GM18498 (cell line): ENCODE results near the gene SAP25.
"Not testable (repeated sequence)": the region's sequence is repeated elsewhere in the genome, so short reads cannot be mapped to it uniquely, and the experiment has no call there.

Source experiments
- ATAC-seq: cut with Tn5 transposase; IDR thresholded peaks from one replicate; pipeline ENCODE4 v1.9.1; 2021; ENCODE audit warnings: mild to moderate bottlenecking, moderate library complexity; ENCODE audit not compliant: unreplicated experiment

SAP25 gene

GRCh38 chr7:100563100-100563564 lies 10.6 kb downstream of the SAP25 start:
- no peak for ATAC-seq

DNA sequence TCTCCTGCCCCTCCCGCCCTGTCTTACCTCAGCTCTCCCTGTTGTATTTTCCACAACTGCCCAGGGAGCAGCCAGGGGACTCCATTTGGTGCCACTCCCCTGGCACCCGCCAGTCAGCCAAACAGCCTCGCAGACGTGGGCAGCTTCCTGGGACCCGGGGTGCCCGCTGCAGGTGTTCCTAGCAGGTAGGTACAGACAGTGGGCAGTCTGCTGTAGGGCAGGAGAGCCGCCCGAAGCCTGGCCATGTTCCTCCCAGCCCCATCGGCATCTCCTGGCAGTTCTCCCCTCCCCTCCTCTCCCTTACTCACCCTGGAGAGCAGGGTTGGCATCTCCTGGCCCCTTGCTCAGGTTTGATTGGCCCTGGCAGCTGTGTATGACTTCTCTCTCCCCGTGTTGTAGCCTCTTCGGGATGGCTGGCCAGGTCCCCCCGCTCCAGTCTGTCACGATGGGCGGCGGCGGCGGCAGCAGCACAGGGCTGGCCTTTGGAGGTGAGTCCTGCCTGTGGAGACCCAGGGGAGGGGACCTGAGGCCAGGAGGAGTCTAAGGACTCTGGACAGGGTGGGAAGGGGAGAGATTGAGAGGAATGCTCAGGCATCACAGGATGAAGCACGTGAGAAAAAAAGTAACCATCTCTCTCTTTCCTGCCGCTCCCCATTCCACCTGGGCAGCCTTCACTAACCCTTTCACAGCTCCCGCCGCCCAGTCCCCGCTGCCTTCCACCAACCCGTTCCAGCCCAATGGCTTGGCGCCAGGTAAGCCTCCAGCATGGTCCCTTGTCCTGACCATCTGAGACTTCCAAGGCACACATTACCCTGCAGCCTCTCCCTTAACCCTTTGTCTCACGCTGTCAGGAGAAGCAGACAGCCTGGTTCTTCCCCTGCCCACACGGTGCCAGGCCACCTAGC lies 11.3 kb downstream of the SAP25 start:
- no peak for ATAC-seq

- no peak for ATAC-seq
Measured at GRCh38 chr7:100561491-100562194, 12.1 kb downstream of the SAP25 start.

GRCh38 chr7:100559127-100559526 lies 14.6 kb downstream of the SAP25 start:
- ATAC-seq, result no peak

DNA sequence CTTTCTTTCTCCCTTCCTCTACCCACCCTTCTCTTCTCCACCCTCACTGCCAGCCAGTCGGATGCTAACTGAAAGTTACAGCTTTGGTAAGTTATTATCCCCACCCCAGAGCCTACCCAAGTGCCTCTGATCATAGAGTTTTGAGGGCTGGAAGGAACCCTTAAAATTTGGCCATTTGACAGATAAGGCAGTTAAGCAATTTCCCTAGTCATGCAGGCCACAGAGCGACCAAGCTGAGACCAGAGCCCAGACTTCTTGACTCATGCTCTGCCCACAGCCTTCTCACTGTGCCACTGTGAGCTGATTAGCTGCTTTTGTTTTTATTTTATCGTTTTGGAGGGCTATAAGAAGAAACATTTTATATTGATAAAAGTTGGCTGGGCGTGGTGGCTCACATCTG lies 17.2 kb downstream of the SAP25 start:
- ATAC-seq, result no peak

DNA sequence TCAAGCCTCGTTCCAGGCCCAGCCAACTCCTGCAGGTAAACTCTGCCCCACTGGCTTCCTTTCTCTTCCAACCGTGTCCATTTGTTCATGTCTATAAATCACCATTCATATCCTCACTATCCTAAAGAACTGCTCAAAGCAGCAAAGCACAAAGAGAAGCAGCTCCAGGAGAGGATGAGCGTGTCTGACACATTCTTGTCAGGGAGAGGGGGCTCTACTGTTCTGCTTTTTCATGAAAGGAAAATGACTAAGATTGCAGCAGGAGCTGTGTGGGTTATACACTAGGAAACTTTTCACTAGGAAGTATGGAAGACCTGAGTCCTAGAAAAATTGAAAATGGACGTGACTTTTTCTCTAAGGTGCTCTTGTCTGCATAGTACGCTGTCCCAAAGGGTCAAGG lies 18.0 kb downstream of the SAP25 start:
- no peak for ATAC-seq

DNA sequence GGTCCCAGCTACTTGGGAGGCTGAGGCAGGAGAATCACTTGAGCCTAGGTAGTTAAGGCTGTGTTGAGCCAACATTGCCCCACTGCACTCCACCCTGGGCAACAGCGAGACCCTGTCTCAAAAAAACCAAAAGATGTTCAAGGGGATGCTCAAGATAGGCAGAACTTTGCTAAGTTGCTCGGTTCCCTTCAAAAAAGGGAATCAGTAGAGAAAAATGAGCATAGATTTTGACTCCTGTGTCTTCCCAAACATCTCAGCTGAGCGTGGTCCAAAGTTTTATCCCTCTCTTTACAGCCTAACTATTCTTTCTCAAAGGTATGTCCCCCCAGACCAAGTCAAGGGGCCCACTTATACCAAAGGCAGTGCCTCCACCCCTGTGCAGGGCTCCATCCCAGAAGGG lies 20.7 kb downstream of the SAP25 start:
- no peak for ATAC-seq

DNA sequence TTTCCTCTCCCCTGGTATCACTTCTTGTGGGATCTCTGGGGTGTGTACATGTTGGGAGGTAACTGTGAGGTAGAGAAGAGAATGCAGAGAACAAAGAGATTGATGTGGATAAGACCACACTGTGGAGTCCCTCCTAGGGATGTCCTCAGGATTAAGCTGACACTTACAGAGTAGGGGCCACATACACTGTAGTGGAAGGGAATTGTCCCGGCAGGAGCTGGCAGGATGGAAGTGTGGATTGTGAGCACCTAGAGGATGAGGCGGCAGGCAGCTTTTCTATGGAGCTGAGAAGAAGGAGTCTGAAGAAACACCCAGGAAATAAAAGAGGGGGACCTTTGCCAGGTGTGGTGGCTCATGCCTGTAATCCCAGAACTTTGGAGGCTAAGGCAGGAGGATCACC lies 21.2 kb downstream of the SAP25 start:
- ATAC-seq, result no peak

DNA sequence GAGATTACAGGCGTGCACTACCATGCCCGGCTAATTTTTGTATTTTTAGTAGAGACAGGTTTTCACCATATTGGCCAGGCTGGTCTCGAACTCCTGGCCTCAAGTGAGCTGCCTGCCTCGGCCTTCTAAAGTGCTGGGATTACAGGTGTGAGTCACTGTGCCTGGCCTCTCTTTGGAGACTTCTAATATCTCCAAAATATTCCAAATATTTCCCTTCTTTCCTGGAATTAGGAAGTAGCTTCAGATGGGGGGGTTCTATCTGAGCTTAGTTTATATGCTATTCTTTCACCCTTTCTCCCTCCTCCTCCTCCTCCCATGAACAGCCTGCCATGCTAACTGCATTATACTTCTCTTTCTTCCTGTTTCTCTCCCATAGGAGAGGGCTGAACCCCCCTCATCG lies 25.3 kb downstream of the SAP25 start:
- ATAC-seq, result not testable (repeated sequence)

DNA sequence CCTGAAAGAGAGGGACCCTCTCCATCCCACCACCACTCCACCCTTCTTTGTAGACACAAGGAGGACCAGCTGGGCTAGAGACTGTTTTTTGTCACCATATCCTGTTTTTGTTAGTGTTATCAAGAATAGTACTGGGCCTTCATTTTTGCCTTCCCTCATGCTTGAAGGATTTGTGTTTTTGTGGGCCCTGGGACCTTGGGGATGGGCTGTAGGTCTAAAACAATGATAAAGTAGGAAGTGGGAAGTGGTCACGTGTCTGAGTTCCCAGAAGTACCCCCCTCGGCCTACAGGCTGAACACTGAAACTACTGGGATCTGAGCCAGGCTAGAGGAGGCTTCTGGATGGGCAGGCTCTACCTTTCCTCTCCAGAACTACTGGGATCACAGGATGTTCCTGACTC lies 25.8 kb downstream of the SAP25 start:
- no peak for ATAC-seq

GRCh38 chr7:100546926-100547800 lies 26.5 kb downstream of the SAP25 start:
- ATAC-seq, result no peak

DNA sequence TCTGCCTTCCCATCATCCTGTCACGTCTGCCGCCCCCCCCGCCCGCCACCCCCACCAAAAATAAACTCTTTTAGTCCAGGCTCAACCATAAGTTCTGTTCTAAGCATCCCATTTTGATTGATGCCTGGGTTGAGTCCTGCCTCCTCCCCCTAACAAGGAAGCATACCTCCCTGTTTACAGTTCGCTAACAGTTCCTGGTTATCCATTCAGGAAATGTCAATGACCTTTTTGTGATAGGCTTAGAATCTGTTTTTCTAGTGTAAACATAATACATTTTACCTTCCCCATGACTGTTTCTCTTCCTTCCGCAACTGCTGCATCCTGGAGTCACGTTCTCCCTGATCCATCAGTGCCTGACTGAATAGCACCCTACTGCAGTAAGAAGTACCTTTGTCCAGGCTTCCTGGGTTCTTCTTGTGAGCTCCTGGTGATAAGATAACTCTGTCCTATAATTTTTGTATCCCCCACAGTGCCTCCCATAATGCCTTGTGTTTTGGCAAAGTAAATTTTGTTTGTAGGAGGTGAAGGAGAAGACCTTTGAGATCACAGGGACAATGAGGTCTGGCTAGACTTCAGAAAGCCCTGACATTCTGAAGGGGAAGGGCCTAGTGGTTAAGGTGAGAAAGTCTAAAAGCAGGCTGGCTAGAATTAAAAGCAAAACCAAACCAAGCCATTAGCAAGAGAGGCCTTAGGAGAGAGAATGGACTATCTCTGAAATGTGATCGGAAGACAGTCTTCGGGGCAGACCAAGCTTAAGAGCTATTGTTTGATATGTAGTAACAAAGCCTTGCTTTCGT lies 27.4 kb downstream of the SAP25 start:
- peak; percentile 54 for ATAC-seq

- ATAC-seq, result peak; percentile 43
Measured at GRCh38 chr7:100545360-100546128, 28.2 kb downstream of the SAP25 start.

- no peak for ATAC-seq
Measured at GRCh38 chr7:100544967-100545359, 28.7 kb downstream of the SAP25 start.

DNA sequence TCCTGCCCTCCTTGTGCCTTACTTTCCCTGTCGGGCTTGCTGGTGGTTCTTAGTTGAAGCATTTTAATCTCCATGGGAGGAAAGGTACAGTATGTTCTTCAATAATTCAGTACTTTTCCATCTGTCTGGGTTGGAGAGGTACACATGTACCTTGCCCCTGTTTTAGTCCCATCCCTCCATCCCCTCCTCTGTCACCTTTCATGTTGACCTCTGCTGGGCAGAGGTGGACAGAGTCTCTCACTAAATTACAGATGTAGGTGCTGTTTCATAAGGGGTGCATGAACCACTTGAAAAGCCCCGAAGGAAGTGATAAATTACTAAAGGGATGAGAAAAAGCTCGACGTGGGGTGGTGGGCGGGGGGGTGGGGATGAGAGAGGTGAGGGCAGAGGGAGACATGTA lies 29.3 kb downstream of the SAP25 start:
- ATAC-seq, result no peak

DNA sequence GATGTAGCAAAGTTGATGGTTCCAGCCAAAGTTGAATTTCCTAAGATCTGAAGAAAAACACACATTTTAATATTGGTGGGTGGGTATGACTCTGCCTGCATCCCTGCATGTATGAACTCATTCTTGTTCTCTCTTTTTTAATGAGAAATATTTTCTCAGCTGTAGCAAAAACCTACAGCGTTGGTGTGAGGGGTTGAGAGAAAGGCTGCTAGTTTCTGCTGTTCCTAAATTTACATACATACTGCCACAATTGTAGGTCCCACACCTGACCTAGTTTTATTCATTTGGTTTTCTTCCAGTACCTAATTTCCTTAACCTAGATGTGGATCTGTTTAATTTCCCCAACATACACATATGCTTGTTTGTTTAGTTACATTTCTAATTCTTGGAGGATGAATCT lies 30.1 kb downstream of the SAP25 start:
- ATAC-seq, result no peak

- not testable (repeated sequence) for ATAC-seq
Measured at GRCh38 chr7:100541309-100541708, 32.4 kb downstream of the SAP25 start.

DNA sequence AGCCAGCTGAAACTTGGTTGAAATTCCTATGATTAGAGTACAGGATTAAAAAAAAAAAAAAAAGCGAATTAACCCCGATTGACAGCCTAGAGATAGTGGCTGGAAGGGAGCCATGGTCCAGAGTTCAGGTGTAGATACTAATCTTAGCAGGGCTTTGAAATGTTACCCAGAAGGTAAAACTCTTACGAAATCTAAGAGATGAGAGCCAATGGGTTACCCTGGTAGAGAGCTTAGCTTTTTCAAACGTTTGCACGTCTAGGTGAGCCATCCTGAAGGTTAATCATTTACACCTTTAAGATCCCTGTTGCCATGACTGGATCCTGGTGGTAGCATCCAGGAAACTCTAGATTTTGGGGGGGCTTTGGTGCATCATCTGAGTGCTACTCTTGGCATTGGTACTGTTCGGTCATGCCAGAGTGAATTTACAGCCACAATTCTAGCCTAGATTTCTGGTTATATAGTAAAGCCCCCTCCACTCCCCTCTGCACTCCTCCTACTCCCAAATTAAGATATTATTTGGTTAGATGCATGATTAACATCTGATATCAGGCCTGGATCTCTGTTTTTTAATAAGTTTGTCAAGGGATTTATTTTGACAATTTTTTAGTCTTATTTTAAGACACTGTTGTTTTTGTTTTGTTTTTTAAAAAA lies 33.5 kb downstream of the SAP25 start:
- ATAC-seq, result no peak

GRCh38 chr7:100539436-100540006 lies 34.2 kb downstream of the SAP25 start:
- no peak for ATAC-seq
